GM23338 (cell line): ENCODE results near the gene GALE. TPM values are rescaled to one million over a fixed set of nuclear protein-coding genes. Genes with fewer than 3 reads are reported as not detected.

ENCODE experiments used
- ATAC-seq: fragments of 200-7000 bp; cut with Tn5 transposase; 3 replicates; pipeline ENCODE4 v1.9.1; 2020
- DNase-seq: peaks from one replicate; pipeline ENCODE4 v3.0.0-alpha.2; 2015; ENCODE audit warnings: low spot score
- H2AFZ ChIP-seq: fragments of 200-600 bp; sonication (generic); 2 replicates; pipeline ENCODE4 v1.8.0; 2016; ENCODE audit warnings: antibody characterized with exemption, mild to moderate bottlenecking, moderate library complexity
- H3F3A ChIP-seq: fragments of 200-600 bp; sonication (generic); replicated peaks from 2 replicates; pipeline ENCODE4 v1.8.0; 2017; ENCODE audit warnings: antibody characterized with exemption, mixed run types, low read depth
- H3K27ac ChIP-seq: fragments of 200-600 bp; sonication (generic); 2 replicates; pipeline ENCODE4 v1.6.1; 2016; ENCODE audit warnings: low read depth
- H3K27me3 ChIP-seq: fragments of 200-600 bp; sonication (generic); 2 replicates; pipeline ENCODE4 v1.8.0; 2016; ENCODE audit warnings: mild to moderate bottlenecking, mixed run types, moderate library complexity; ENCODE audit not compliant: insufficient read depth
- H3K36me3 ChIP-seq: fragments of 200-600 bp; sonication (generic); 2 replicates; pipeline ENCODE4 v1.8.0; 2016; ENCODE audit warnings: mild to moderate bottlenecking; ENCODE audit not compliant: insufficient read depth
- H3K4me1 ChIP-seq: fragments of 200-600 bp; sonication (generic); 2 replicates; pipeline ENCODE4 v1.8.0; 2016; ENCODE audit warnings: mild to moderate bottlenecking, moderate library complexity; ENCODE audit not compliant: insufficient read depth
- H3K4me2 ChIP-seq: fragments of 200-600 bp; sonication (generic); 2 replicates; pipeline ENCODE4 v1.7.1; 2017; ENCODE audit warnings: mixed run types
- H3K4me3 ChIP-seq: fragments of 200-600 bp; sonication (generic); 2 replicates; pipeline ENCODE4 v1.6.1; 2016; ENCODE audit warnings: mixed run types
- H3K79me2 ChIP-seq: fragments of 200-600 bp; sonication (generic); replicated peaks from 2 replicates; pipeline ENCODE4 v1.8.0; 2017; ENCODE audit warnings: mild to moderate bottlenecking; ENCODE audit not compliant: insufficient read depth
- H3K9me2 ChIP-seq: fragments of 200-600 bp; sonication (generic); 2 replicates; pipeline ENCODE4 v1.8.0; 2017; ENCODE audit not compliant: insufficient read depth
- H4K20me1 ChIP-seq: fragments of 200-600 bp; sonication (generic); replicated peaks from 2 replicates; pipeline ENCODE4 v1.8.0; 2017; ENCODE audit warnings: mild to moderate bottlenecking; ENCODE audit not compliant: insufficient read depth
- H3K27ac Mint-ChIP-seq: 2 replicates; pipeline ENCODE4 v1.8.0; 2020; ENCODE audit warnings: inconsistent platforms, mild to moderate bottlenecking, moderate library complexity, mixed read lengths
- H3K27me3 Mint-ChIP-seq: 3 replicates; pipeline ENCODE4 v1.8.0; 2022; ENCODE audit warnings: low read depth, mild to moderate bottlenecking, moderate library complexity, mixed read lengths, inconsistent platforms; ENCODE audit not compliant: insufficient read depth, poor library complexity
- H3K36me3 Mint-ChIP-seq: 3 replicates; pipeline ENCODE4 v1.8.0; 2021; ENCODE audit warnings: low read depth, mild to moderate bottlenecking, inconsistent platforms, moderate library complexity, mixed read lengths
- H3K4me1 Mint-ChIP-seq: 3 replicates; pipeline ENCODE4 v1.8.0; 2020; ENCODE audit warnings: mild to moderate bottlenecking, inconsistent platforms, mixed read lengths
- H3K4me3 Mint-ChIP-seq: 3 replicates; pipeline ENCODE4 v1.8.0; 2021; ENCODE audit warnings: moderate library complexity, mild to moderate bottlenecking, inconsistent platforms, mixed read lengths
- H3K9me3 Mint-ChIP-seq: 3 replicates; pipeline ENCODE4 v1.8.0; 2020; ENCODE audit warnings: moderate library complexity, mild to moderate bottlenecking, inconsistent platforms, mixed read lengths
- CREB1 ChIP-seq: fragments of 250-450 bp; sonication (Bioruptor Pico); IDR thresholded peaks from 2 replicates; pipeline ENCODE4 v1.5.0; 2020; ENCODE audit warnings: low read depth, mild to moderate bottlenecking, moderate library complexity
- EZH2 ChIP-seq: fragments of 200-600 bp; sonication (generic); IDR thresholded peaks from one replicate; pipeline ENCODE4 v1.8.0; 2017; ENCODE audit warnings: antibody characterized with exemption, mild to moderate bottlenecking, low read depth; ENCODE audit not compliant: unreplicated experiment
- EZH2phosphoT487 ChIP-seq: fragments of 200-600 bp; sonication (generic); IDR thresholded peaks from one replicate; pipeline ENCODE4 v1.8.1; 2018; ENCODE audit warnings: antibody characterized with exemption; ENCODE audit not compliant: unreplicated experiment
- JUNB ChIP-seq: IDR thresholded peaks from one replicate; pipeline ENCODE4 v1.6.1; 2016; ENCODE audit warnings: antibody characterized with exemption; ENCODE audit not compliant: unreplicated experiment
- NANOG ChIP-seq: IDR thresholded peaks from 2 replicates; pipeline ENCODE4 v1.6.1; 2016; ENCODE audit warnings: antibody characterized with exemption, borderline replicate concordance
- POLR2AphosphoS5 ChIP-seq: IDR thresholded peaks from 2 replicates; pipeline ENCODE4 v1.6.1; 2016; ENCODE audit warnings: antibody characterized with exemption, low read depth
- STAT1 ChIP-seq: IDR thresholded peaks from one replicate; pipeline ENCODE4 v1.6.1; 2016; ENCODE audit warnings: antibody characterized with exemption; ENCODE audit not compliant: unreplicated experiment
- ZNF114 ChIP-seq: fragments of 250-450 bp; sonication (Bioruptor Pico); IDR thresholded peaks from 2 replicates; pipeline ENCODE4 v1.5.0; 2020; ENCODE audit warnings: mild to moderate bottlenecking, moderate library complexity
- polyA plus RNA-seq: library from polyadenylated mRNA; unstranded; fragments of >200 nt; fragmentation: Nextera tagmentation; extraction: Ambion mirVana; gene quantifications from 2 replicates; pipeline ENCODE4 v1.2.1, GENCODE V29; 2016
- total RNA-seq: library from RNA; depleted of rRNA; stranded (reverse); fragments of >200 nt; shearing (Covaris generic); gene quantifications from 2 replicates; pipeline ENCODE4 v1.2.3, GENCODE V29; 2014
- TF ChIP-seq, protein P1 (sequence below): fragments of 250-450 bp; sonication (Bioruptor Pico); IDR thresholded peaks from 2 replicates; pipeline ENCODE4 v1.5.0; 2020; ENCODE audit warnings: mild to moderate bottlenecking, moderate library complexity
- TF ChIP-seq, protein P2 (sequence below): IDR thresholded peaks from one replicate; pipeline ENCODE4 v1.6.1; 2018; ENCODE audit warnings: antibody characterized with exemption; ENCODE audit not compliant: unreplicated experiment

The GALE gene
- total and polyA plus RNA-seq, 2 experiments from 2014 or later = 28.1 to 31.7 TPM

DNA sequence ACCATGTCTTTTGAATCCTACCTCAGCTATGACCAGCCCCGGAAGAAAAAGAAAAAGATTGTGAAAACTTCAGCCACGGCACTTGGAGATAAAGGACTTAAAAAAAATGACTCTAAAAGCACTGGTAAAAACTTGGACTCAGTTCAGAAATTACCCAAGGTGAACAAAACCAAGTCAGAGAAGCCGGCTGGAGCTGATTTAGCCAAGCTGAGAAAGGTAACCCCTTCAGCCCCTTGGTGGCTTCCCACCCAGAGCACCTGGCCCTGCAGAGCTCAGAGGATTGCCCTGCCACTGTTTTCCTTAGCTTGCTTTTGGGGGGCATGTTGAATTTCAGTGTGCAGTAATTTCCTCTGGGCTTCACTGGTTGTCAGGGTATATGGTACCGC lies 48.7 kb downstream of the GALE start:
- Mint-ChIP-seq H3K36me3 (peaks cover 79% of the 10 kb centered on the region), H3K4me1 (no peaks in the 10 kb centered on the region), H3K27ac (peak overlapping the region; percentile 75; the same call in 1 of the 2 replicates), H3K9me3 (no peaks in the 10 kb centered on the region), H3K4me3 (no peak overlapping the region), H3K27me3 (peaks cover 8% of the 10 kb centered on the region)
- no peak overlapping the region for H3K27ac ChIP-seq
- no peak for DNase-seq
- peaks cover 4% of the 10 kb centered on the region; the same call in 1 of the 2 replicates for H3F3A ChIP-seq
- no peak for ATAC-seq
- peaks cover 39% of the 10 kb centered on the region for H4K20me1 ChIP-seq
- no peak overlapping the region for H3K4me3 ChIP-seq
- H3K4me1 ChIP-seq = no peaks in the 10 kb centered on the region
- H2AFZ ChIP-seq = no peak overlapping the region
- no peak overlapping the region for H3K4me2 ChIP-seq
- H3K79me2 ChIP-seq = peaks cover 43% of the 10 kb centered on the region
- no peaks in the 10 kb centered on the region for H3K9me2 ChIP-seq
- TF ChIP-seq, protein P1, sequence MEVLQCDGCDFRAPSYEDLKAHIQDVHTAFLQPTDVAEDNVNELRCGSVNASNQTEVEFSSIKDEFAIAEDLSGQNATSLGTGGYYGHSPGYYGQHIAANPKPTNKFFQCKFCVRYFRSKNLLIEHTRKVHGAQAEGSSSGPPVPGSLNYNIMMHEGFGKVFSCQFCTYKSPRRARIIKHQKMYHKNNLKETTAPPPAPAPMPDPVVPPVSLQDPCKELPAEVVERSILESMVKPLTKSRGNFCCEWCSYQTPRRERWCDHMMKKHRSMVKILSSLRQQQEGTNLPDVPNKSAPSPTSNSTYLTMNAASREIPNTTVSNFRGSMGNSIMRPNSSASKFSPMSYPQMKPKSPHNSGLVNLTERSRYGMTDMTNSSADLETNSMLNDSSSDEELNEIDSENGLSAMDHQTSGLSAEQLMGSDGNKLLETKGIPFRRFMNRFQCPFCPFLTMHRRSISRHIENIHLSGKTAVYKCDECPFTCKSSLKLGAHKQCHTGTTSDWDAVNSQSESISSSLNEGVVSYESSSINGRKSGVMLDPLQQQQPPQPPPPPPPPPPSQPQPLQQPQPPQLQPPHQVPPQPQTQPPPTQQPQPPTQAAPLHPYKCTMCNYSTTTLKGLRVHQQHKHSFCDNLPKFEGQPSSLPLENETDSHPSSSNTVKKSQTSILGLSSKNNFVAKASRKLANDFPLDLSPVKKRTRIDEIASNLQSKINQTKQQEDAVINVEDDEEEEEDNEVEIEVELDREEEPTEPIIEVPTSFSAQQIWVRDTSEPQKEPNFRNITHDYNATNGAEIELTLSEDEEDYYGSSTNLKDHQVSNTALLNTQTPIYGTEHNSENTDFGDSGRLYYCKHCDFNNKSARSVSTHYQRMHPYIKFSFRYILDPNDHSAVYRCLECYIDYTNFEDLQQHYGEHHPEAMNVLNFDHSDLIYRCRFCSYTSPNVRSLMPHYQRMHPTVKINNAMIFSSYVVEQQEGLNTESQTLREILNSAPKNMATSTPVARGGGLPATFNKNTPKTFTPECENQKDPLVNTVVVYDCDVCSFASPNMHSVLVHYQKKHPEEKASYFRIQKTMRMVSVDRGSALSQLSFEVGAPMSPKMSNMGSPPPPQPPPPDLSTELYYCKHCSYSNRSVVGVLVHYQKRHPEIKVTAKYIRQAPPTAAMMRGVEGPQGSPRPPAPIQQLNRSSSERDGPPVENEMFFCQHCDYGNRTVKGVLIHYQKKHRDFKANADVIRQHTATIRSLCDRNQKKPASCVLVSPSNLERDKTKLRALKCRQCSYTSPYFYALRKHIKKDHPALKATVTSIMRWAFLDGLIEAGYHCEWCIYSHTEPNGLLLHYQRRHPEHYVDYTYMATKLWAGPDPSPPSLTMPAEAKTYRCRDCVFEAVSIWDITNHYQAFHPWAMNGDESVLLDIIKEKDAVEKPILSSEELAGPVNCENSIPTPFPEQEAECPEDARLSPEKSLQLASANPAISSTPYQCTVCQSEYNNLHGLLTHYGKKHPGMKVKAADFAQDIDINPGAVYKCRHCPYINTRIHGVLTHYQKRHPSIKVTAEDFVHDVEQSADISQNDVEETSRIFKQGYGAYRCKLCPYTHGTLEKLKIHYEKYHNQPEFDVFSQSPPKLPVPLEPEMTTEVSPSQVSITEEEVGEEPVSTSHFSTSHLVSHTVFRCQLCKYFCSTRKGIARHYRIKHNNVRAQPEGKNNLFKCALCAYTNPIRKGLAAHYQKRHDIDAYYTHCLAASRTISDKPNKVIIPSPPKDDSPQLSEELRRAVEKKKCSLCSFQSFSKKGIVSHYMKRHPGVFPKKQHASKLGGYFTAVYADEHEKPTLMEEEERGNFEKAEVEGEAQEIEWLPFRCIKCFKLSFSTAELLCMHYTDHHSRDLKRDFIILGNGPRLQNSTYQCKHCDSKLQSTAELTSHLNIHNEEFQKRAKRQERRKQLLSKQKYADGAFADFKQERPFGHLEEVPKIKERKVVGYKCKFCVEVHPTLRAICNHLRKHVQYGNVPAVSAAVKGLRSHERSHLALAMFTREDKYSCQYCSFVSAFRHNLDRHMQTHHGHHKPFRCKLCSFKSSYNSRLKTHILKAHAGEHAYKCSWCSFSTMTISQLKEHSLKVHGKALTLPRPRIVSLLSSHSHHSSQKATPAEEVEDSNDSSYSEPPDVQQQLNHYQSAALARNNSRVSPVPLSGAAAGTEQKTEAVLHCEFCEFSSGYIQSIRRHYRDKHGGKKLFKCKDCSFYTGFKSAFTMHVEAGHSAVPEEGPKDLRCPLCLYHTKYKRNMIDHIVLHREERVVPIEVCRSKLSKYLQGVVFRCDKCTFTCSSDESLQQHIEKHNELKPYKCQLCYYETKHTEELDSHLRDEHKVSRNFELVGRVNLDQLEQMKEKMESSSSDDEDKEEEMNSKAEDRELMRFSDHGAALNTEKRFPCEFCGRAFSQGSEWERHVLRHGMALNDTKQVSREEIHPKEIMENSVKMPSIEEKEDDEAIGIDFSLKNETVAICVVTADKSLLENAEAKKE = no peak
- TF ChIP-seq POLR2AphosphoS5 = no peak
- TF ChIP-seq EZH2phosphoT487 = no peak
- no peak for TF ChIP-seq NANOG
- H3K27me3 ChIP-seq = no peaks in the 10 kb centered on the region
- peaks cover 69% of the 10 kb centered on the region for H3K36me3 ChIP-seq

DNA sequence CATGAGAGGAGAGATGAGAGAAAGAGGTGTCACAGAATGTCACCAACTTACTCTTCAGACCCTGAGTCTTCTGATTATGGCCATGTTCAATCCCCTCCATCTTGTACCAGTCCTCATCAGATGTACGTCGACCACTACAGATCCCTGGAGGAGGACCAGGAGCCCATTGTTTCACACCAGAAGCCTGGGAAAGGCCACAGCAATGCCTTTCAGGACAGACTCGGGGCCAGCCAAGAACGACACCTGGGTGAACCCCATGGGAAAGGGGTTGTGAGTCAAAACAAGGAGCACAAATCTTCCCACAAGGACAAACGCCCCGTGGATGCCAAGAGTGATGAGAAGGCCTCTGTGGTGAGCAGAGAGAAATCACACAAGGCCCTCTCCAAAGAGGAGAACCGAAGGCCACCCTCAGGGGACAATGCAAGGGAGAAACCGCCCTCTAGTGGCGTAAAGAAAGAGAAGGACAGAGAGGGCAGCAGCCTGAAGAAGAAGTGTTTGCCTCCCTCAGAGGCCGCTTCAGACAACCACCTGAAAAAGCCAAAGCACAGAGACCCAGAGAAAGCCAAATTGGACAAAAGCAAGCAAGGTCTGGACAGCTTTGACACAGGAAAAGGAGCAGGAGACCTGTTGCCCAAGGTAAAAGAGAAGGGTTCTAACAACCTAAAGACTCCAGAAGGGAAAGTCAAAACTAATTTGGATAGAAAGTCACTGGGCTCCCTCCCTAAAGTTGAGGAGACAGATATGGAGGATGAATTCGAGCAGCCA lies 49.3 kb downstream of the GALE start:
- no peak overlapping the region for H3K4me3 Mint-ChIP-seq
- Histone ChIP-seq H3K79me2 (peaks cover 48% of the 10 kb centered on the region), H3K36me3 (peaks cover 63% of the 10 kb centered on the region), H2AFZ (no peak overlapping the region), H3K4me2 (no peak overlapping the region), H3K4me3 (no peak overlapping the region), H3K27me3 (no peaks in the 10 kb centered on the region), H4K20me1 (peaks cover 41% of the 10 kb centered on the region), H3K4me1 (no peaks in the 10 kb centered on the region), H3F3A (peaks cover 4% of the 10 kb centered on the region; the same call in 1 of the 2 replicates), H3K27ac (no peak overlapping the region), H3K9me2 (no peaks in the 10 kb centered on the region)
- peaks cover 8% of the 10 kb centered on the region for H3K27me3 Mint-ChIP-seq
- peak overlapping the region; percentile 75 for H3K27ac Mint-ChIP-seq
- peaks cover 77% of the 10 kb centered on the region for H3K36me3 Mint-ChIP-seq
- peak; percentile 79 for DNase-seq
- H3K4me1 Mint-ChIP-seq = no peaks in the 10 kb centered on the region
- H3K9me3 Mint-ChIP-seq = no peaks in the 10 kb centered on the region
- peak; percentile 97 for ATAC-seq
- TF ChIP-seq EZH2phosphoT487 (no peak), STAT1 (no peak), ZNF114 (no peak), JUNB (no peak), EZH2 (no peak), POLR2AphosphoS5 (no peak), CREB1 (no peak), NANOG (no peak)
- TF ChIP-seq, protein P2, sequence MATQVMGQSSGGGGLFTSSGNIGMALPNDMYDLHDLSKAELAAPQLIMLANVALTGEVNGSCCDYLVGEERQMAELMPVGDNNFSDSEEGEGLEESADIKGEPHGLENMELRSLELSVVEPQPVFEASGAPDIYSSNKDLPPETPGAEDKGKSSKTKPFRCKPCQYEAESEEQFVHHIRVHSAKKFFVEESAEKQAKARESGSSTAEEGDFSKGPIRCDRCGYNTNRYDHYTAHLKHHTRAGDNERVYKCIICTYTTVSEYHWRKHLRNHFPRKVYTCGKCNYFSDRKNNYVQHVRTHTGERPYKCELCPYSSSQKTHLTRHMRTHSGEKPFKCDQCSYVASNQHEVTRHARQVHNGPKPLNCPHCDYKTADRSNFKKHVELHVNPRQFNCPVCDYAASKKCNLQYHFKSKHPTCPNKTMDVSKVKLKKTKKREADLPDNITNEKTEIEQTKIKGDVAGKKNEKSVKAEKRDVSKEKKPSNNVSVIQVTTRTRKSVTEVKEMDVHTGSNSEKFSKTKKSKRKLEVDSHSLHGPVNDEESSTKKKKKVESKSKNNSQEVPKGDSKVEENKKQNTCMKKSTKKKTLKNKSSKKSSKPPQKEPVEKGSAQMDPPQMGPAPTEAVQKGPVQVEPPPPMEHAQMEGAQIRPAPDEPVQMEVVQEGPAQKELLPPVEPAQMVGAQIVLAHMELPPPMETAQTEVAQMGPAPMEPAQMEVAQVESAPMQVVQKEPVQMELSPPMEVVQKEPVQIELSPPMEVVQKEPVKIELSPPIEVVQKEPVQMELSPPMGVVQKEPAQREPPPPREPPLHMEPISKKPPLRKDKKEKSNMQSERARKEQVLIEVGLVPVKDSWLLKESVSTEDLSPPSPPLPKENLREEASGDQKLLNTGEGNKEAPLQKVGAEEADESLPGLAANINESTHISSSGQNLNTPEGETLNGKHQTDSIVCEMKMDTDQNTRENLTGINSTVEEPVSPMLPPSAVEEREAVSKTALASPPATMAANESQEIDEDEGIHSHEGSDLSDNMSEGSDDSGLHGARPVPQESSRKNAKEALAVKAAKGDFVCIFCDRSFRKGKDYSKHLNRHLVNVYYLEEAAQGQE = no peak
